A549 treated with Mapracorat at 1 μM for 4 hours (cell line): ENCODE results near the gene HLA-DRB1. TPM values are rescaled to one million over a fixed set of nuclear protein-coding genes. Genes with fewer than 3 reads are reported as not detected.

Experiments used
- total RNA-seq: library from RNA; stranded (reverse); fragments of 200-300 nt; extraction: Qiagen RNA extraction; gene quantifications from 5 replicates; pipeline ENCODE4 v1.2.3, GENCODE V29; 2022

HLA-DRB1 gene
- 0.11 TPM in 1 of 5 replicates, not detected in the others for total RNA-seq

GRCh38 chr6:32589596-32590449 lies at the start of gene HLA-DRB1:
TSS of gene HLA-DRB1 (minus strand) at chr6:32589848. CDS start at chr6:32589742, 106 bp downstream.

GRCh38 chr6:32637219-32637880 lies 47.7 kb upstream of the HLA-DRB1 start, which contains the start of gene HLA-DQA1:
TSS of gene HLA-DQA1 (plus strand) at chr6:32637406. CDS start at chr6:32637459, 53 bp downstream.

GRCh38 chr6:32529697-32530430 lies 59.8 kb downstream of the HLA-DRB1 start, which contains the start of gene HLA-DRB5:
TSS of gene HLA-DRB5 (minus strand) at chr6:32530287. CDS start at chr6:32530224, 63 bp downstream.

Other genes with a start within 250 kb of the HLA-DRB1 start
- not detected in 5 replicates for gene TSBP1, start 217.9 kb downstream of the HLA-DRB1 start, total RNA-seq
- not detected in 5 replicates for gene BTNL2, start 182.7 kb downstream of the HLA-DRB1 start, total RNA-seq
- gene HLA-DRA, start 150.0 kb downstream of the HLA-DRB1 start, total RNA-seq, result not detected in 5 replicates
- not detected in 5 replicates for gene HLA-DRB5, start 59.6 kb downstream of the HLA-DRB1 start, total RNA-seq
- not detected in 5 replicates for gene HLA-DQA1, start 47.6 kb upstream of the HLA-DRB1 start, total RNA-seq
- gene HLA-DQB1, start 76.8 kb upstream of the HLA-DRB1 start, total RNA-seq, result not detected in 5 replicates
- gene HLA-DQA2, start 151.5 kb upstream of the HLA-DRB1 start, total RNA-seq, result not detected in 5 replicates
- gene HLA-DQB2, start 173.7 kb upstream of the HLA-DRB1 start, total RNA-seq, result not detected in 5 replicates
- gene HLA-DOB, start 227.2 kb upstream of the HLA-DRB1 start, total RNA-seq, result 0.11 to 0.20 TPM in 2 of 5 replicates, not detected in the others
- gene TAP2, start 248.9 kb upstream of the HLA-DRB1 start, total RNA-seq, result 13.3 to 25.1 TPM (median 16.8 TPM) in 5 replicates